GM12865 (cell line): ENCODE data around the gene FZR1.
A peak's percentile ranks its signal among the peaks of the same experiment; 100 is the strongest.

Experiments used
- DNase-seq: peaks from one replicate; pipeline ENCODE4 v3.0.0; 2010; ENCODE audit warnings: low read depth
- H3K4me3 ChIP-seq: 2 replicates; pipeline ENCODE4 v1.5.1; 2011; ENCODE audit warnings: mild to moderate bottlenecking, low read depth, low read length, control low read depth
- TF ChIP-seq, protein P1 (sequence below): IDR thresholded peaks from 2 replicates; pipeline ENCODE4 v1.5.1; 2011; ENCODE audit warnings: low read length, control low read depth, low read depth, inconsistent platforms; ENCODE audit not compliant: insufficient read depth; ENCODE audit errors: missing control alignments

FZR1 gene

DNA sequence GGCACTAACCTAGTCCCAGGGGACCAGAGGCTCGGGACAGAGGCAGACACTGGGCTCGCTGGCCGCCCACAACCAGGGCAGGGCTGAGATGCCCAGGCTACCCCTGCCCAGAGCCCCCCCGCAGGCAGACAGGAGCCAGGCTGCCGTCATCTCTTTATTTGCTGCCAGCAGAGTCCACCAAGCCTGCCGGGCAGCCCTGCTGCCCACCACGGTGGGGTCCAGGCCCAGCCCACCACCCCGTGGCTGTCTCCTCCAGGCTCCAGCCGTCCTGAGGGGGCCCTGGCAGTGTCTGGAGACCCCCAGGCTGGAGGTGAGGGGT, 37.9 kb downstream of the FZR1 start:
- TF ChIP-seq, protein P1, sequence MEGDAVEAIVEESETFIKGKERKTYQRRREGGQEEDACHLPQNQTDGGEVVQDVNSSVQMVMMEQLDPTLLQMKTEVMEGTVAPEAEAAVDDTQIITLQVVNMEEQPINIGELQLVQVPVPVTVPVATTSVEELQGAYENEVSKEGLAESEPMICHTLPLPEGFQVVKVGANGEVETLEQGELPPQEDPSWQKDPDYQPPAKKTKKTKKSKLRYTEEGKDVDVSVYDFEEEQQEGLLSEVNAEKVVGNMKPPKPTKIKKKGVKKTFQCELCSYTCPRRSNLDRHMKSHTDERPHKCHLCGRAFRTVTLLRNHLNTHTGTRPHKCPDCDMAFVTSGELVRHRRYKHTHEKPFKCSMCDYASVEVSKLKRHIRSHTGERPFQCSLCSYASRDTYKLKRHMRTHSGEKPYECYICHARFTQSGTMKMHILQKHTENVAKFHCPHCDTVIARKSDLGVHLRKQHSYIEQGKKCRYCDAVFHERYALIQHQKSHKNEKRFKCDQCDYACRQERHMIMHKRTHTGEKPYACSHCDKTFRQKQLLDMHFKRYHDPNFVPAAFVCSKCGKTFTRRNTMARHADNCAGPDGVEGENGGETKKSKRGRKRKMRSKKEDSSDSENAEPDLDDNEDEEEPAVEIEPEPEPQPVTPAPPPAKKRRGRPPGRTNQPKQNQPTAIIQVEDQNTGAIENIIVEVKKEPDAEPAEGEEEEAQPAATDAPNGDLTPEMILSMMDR, result no peak
- DNase-seq, result no peak
- no peak overlapping the region for H3K4me3 ChIP-seq

DNA sequence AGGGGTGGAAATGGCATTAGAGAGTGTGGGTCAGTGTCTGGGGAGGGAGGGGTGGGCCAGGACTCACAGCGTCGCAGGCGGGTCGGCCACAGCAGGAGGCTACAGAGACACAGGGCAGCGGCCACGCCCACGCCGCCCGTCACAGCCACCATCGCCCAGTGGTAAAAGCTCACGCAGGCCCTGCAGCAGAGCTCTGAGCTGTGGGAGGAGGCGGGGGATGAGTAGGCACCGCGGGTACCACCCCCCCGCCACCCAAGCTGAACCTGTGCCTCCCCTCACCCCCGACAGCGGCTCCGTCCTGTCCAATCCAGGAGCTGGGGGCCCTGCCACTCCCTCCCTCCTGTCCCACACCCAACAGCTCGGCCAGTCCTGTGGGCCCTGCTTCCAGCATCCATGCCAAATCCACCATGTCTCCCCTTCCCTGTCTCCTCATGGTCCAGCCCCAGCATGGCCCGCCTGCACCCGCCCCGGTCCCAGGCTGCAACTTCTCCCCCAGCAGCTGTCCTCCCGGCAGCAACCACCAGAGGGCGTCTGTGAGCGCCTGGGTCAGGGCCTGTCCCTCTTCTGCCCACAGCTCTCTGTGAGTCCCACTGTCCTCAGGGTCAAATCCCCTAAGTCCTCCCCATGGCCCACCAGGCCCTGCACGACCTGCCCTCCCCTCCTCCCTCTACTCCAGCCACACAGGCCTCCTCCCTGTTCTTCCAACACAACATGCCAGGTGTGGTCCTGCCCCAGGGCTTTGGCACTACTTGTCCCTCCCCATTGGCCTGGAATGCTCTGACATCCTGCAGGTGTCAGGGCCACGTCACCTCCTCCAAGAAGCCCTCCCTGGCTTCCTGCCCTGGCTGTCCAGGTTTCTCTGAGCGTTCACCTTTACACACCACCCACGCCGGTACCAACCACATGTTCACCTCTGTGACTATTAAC, 38.9 kb downstream of the FZR1 start:
- no peak overlapping the region for H3K4me3 ChIP-seq
- peak; percentile 64 for DNase-seq
- TF ChIP-seq, protein P1, result peak; percentile 98

DNA sequence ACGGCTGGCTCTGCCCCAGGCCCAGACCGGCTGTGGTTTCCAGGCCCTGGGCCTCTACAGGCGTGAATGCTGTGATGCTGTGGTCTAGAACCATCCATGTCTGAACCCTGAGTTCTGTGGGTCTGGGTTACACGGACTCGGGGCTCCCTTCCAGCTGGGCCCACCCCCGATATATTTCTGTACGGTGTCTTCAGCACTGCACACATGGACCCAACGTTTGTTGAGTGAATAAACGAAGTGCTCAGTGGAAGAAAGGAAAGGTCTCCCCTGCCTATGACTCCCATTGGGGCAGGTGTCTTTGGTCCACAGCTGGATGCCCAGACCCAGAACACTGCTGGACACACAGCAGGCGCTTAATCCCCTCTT, 39.5 kb downstream of the FZR1 start:
- DNase-seq, result no peak
- TF ChIP-seq, protein P1, result no peak
- H3K4me3 ChIP-seq, result no peak overlapping the region

- no peak for DNase-seq
- no peak overlapping the region for H3K4me3 ChIP-seq
- TF ChIP-seq, protein P1, result no peak
These were observed 40.0 kb downstream of the FZR1 start for GRCh38 chr19:3546119-3546518.

DNA sequence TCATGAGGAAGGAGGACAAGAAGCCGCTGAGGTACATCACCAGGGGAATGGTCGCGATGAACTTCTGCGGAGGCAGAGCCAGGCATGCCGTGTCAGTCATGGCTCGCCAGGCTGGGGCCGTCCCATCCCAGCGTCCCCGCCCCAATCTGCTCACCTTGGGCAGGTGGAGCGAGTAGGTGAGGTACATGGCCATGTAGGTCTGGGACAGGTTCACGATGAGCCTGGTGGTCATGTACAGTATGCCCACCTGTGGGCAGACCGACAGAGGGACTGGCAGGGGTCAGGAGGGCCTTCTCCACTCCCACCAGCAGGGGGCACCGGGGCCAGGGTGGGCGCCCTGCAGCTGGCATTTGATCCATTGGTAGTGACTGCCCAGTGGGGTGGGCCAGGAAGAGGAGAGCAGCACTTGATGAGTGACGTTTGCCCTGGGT, 41.2 kb downstream of the FZR1 start:
- DNase-seq, result peak; percentile 34
- TF ChIP-seq, protein P1, result peak; percentile 54
- H3K4me3 ChIP-seq, result no peak overlapping the region

DNA sequence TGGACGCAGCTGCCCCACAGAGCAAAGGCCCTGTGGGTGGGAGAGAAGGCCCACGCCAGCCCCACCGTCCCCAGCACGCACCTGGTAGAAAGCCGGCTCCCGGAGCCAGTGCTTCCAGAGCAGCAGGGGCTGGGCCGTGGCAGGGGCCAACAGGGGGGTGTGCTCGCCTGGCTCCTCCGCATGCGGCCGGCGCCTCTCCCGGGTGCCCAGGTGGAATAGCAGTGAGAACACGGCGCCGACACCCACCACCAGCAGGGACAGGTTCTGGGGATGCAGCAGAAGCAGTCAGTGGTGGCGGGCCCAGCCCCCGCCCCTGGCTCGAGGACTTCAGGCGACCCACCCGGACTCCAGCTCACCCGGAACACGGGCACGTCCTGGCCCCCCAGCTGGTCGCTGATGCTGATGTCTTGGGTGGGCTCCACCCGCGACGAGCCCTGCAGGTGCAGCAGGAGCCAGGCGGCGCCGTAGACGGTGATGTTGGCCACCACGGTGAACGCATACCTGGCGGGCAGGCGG, 41.7 kb downstream of the FZR1 start:
- no peak for DNase-seq
- H3K4me3 ChIP-seq, result no peak overlapping the region
- TF ChIP-seq, protein P1, result no peak
